Measurements from ENCODE around the gene PREB. TPM values are rescaled to one million over a fixed set of nuclear protein-coding genes. Genes with fewer than 3 reads are reported as not detected.
A peak's percentile ranks its signal among the peaks of the same experiment; 100 is the strongest.
"Not testable (repeated sequence)": the region's sequence is repeated elsewhere in the genome, so short reads cannot be mapped to it uniquely, and the experiment has no call there.

Gene PREB
- total and polyA plus RNA-seq, 8 donors = 34.3 to 65.3 (median 39.9) TPM

- no peak for ATAC-seq
- Histone ChIP-seq H3K9me3 (no peaks in the 10 kb centered on the region), H3K4me3 (no peak overlapping the region), H3K36me3 (no peaks in the 10 kb centered on the region), H3K4me1 (no peaks in the 10 kb centered on the region), H3K27ac (no peak overlapping the region), H3K27me3 (peaks cover 0 to 21% of the 10 kb centered on the region in 2 donors)
- intact Hi-C loops (cut with DNase I) = no loop called here
- DNase-seq = no peak
- TF ChIP-seq CTCF (IDR thresholded peaks at IDR 0.05) = no peak
Measured at GRCh38 chr2:27178469-27178868, 44.0 kb upstream of the PREB start.

GRCh38 chr2:27177441-27178351 lies 43.3 kb upstream of the PREB start:
- no peak overlapping the region for H3K4me3 ChIP-seq
- H3K36me3 ChIP-seq = no peaks in the 10 kb centered on the region
- no peaks in the 10 kb centered on the region for H3K9me3 ChIP-seq
- intact Hi-C loops (cut with DNase I) = no loop called here
- H3K27ac ChIP-seq = no peak overlapping the region
- ATAC-seq (no peak), DNase-seq (no peak)
- H3K27me3 ChIP-seq = peaks cover 0 to 28% of the 10 kb centered on the region in 2 donors
- no peak for TF ChIP-seq CTCF (IDR thresholded peaks at IDR 0.05)
- no peaks in the 10 kb centered on the region for H3K4me1 ChIP-seq

- DNase-seq; intact Hi-C loops (cut with DNase I); H3K36me3 ChIP-seq; H3K4me1 ChIP-seq; H3K4me3 ChIP-seq; H3K9me3 ChIP-seq; H3K27ac ChIP-seq; ATAC-seq: not testable (repeated sequence)
- H3K27me3 ChIP-seq = peaks cover 0 to 33% of the 10 kb centered on the region in 2 donors
Measured at GRCh38 chr2:27175781-27176180, 41.3 kb upstream of the PREB start.

GRCh38 chr2:27175330-27175729 lies 40.9 kb upstream of the PREB start:
- Histone ChIP-seq H3K4me3 (no peak overlapping the region), H3K27ac (no peak overlapping the region), H3K27me3 (peaks cover 0 to 33% of the 10 kb centered on the region in 2 donors), H3K4me1 (peaks cover 0 to 6% of the 10 kb centered on the region in 2 donors), H3K36me3 (no peaks in the 10 kb centered on the region), H3K9me3 (no peaks in the 10 kb centered on the region)
- no peak for DNase-seq
- no peak for TF ChIP-seq CTCF (IDR thresholded peaks at IDR 0.05)
- intact Hi-C loops (cut with DNase I) = no loop called here
- peak; percentile 80 for ATAC-seq

- Histone ChIP-seq H3K4me1 (peaks cover 0 to 13% of the 10 kb centered on the region in 2 donors), H3K9me3 (no peaks in the 10 kb centered on the region), H3K27me3 (peaks cover 0 to 34% of the 10 kb centered on the region in 2 donors), H3K4me3 (no peak overlapping the region), H3K27ac (no peak overlapping the region), H3K36me3 (no peaks in the 10 kb centered on the region)
- ATAC-seq (no peak), DNase-seq (no peak)
- TF ChIP-seq CTCF (IDR thresholded peaks at IDR 0.05) = no peak
- intact Hi-C loops (cut with DNase I) = no loop called here
Measured at GRCh38 chr2:27174638-27175037, 40.2 kb upstream of the PREB start.

Measured in left lung (tissue), 10 donors.